Activated CD8-positive, alpha-beta memory T cell treated with anti-CD3 and anti-CD28 coated beads for 48 hours (primary cell): ENCODE measurements around the gene B4GALNT3.

ENCODE experiments used
- DNase-seq, 3 experiments: peaks; one replicate each; pipeline ENCODE4 v3.0.0-alpha.2; 2020; ENCODE audit warnings: low read depth in 2 of 3, low spot score in 2 of 3

B4GALNT3 gene

DNA sequence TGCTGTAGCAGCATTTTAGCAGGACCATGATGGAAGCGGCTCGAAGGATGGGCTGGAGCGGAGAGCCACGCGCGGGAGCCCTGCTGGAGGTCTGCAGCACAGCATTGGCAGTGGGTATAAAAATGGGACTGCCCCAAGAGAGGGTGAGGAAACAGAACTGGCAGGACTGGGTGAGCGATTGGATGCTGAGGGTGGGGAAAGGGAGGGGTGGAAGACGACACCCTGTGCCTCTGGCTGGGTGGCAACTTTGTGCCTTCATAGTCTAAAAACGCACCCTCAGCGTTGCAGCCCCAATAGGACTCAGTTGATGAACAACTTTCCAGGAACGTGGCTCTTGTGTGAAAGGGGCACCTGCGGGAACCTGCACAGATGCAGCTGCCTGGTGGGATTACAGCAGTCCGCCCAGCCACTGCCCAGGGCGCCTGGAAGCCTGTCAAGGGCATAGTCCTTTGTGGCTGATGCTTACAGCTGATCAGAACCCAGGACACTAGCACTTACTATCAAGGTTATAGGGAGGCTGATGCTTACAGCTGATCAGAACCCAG is 130.5 kb downstream of the B4GALNT3 start:
- DNase-seq = no peak

GRCh38 chr12:591167-592023 is 131.7 kb downstream of the B4GALNT3 start:
- DNase-seq = no peak

DNA sequence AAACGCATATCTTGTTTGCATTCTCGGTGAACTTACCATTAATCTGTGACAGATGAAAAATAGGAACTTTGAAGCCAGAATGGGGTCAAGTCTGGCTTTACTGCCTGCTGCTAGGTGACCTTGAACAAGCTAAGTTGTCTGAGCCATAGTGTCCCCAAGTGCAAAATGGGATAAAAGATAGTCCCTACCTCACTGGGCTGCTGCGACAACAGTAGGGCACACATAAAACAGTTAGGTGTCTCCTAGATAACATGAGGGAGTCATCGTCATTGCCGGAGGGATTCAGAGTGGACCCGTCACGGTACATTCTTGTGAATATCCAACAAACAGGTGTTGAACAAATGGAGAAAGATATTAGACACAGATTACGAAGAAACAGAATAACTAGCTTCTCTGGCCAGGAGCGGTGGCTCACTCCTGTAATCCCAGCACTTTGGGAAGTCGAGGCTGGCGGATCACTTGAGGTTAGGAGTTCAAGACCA is 132.3 kb downstream of the B4GALNT3 start:
- DNase-seq = no peak

DNA sequence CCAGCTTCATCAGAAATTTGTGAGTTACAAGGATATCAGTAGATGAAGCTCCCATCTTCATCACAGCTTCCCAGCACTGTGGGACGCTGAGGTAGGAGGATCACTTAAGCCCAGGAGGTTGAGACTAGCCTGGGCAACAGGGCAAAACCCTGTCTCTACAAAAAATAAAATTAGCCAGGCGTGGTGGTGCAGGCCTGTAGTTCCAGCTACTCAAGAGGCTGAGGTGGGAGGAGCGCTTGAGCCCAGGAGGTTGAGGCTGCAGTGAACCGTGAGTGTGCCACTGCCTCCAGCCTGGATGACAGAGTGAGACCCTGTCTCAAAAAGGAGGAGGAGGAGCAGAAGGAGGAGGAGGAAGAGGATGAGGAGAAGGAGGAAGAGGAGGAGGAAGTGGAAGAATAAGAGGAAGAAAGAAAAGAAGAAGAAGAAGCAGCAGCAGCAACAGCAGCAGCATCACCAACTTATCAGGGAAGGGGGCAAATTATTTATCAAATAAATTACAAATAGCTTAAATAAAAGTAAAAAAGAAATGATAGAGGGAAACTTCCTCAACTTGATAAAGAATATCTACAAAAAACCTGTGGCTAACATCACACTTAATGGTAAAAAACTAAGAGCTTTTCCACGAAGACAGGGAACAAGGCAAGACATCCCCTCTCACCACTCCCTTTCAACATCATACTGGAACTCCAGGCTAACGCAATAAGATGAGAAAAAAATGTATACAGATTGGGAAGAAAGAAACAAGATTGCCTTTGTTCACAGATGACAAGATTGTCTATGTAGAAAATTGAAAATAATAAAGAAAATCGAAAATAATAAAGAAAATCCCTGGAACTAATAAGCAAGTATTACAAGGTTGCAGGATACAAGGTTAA is 133.9 kb downstream of the B4GALNT3 start:
- no peak for DNase-seq

DNA sequence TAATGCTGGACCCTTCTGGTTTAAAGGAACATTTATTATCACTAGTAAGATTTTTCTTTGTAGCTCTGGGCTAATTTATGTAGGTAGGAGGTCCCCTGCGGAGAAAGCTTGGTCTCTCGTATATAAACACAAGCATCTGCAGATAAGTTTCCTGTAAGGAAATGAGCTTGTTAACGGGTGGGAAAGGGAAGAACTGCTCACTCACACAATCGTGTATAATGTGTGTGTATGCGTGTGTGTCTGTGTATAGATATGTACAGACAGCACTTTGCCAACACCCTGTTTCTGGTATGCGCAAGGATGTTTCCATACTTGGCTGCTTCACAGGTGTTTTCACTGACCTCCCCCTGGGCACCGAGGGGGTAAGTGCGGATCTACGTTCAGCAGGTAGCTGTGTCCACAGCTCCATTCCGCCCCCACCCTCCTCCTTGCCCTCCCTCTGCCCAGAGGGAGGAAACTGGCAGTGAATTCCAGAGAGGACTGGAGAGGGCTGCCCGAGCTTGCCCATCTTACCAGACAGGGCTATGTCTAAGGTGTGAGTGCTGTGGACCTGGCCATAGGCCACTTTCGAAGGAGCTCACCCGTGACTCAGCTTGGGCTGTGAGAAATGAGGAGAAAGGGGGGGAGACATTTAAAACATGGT is 138.3 kb downstream of the B4GALNT3 start:
- no peak for DNase-seq

DNA sequence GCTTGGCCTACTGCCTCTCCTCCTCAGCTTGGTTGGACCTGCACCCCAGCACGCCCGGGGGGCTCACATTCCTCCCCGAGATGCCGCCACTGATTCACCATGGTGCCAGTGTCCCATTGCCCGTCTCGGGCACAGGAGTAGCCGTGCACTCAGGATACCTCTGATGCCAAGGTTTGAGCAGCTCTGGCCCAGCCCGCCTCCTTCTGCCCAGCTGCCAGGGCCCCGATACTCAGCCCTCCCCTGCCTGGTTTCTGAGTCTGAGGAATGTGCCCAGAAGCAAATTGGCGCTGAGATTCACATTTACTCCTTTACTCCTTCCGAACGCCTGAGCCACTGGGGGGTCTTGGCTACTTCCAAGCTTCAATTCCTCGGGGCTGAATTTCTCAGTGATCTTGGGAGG is 140.0 kb downstream of the B4GALNT3 start:
- no peak for DNase-seq

GRCh38 chr12:601976-602699 is 142.4 kb downstream of the B4GALNT3 start:
- no peak for DNase-seq

GRCh38 chr12:602700-603068 is 142.9 kb downstream of the B4GALNT3 start:
- DNase-seq = no peak

DNA sequence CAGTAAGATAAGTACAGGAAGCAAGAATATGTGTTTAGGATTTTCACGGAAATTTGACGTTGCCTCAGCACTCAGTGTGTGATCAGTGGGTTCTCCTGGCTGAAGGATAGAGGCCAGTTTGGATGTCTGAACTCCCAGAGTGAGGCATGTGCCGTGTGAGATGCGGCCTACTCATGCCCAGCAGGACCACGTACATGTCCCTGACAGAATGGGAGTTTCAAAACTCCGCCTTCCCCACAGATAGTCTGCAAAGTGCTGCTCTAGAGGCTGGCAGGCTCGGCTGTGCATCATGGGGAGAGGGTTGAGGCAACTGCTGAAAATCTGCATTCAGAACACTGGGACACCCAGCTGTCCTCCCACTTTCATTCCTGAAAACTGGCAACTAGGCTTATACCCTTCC is 145.2 kb downstream of the B4GALNT3 start:
- DNase-seq = no peak

- DNase-seq = no peak
Observed at GRCh38 chr12:607541-608001, 147.8 kb downstream of the B4GALNT3 start.

- no peak for DNase-seq
Observed at GRCh38 chr12:608413-608812, 148.7 kb downstream of the B4GALNT3 start.

DNA sequence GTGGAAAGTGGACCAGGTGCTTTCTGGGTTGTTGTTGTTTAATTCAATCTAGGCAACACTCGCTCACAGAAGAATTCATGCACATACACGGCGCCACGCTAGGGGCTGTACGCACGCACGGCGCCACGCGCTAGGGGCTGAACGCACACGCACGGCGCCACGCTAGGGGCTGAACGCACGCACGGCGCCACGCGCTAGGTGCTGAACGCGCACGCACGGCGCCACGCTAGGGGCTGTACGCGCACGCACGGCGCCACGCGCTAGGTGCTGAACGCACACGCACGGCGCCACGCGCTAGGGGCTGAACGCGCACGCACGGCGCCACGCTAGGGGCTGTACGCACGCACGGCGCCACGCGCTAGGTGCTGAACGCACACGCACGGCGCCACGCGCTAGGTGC is 149.2 kb downstream of the B4GALNT3 start:
- DNase-seq = no peak

- DNase-seq = no peak
Observed at GRCh38 chr12:611721-612120, 152.0 kb downstream of the B4GALNT3 start.

- DNase-seq = no peak
Observed at GRCh38 chr12:612293-612692, 152.6 kb downstream of the B4GALNT3 start.

DNA sequence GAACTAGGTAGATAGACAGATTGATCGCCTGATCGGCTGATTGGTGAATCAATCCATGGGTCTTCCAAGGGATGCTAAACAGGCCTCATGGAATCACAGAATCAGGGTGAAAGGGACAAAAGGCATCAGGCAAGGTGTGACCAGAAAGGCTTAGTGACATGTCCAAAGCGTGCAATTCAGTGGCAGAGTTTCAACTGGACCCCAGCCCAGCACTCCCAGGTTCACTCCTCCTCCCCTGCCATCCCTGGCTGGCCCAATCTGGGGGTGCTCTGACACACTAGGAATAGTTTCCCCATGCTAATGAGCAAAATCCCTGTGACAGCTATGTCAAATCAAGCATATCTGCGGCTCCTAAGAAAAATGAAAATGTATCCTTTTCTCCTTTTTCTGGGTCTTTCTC is 153.1 kb downstream of the B4GALNT3 start:
- DNase-seq = no peak
